OCI-LY1 (cell line): Measurements from ENCODE around the gene PEBP1.

ENCODE experiments used
- H2AFZ ChIP-seq: fragments of 200-600 bp; sonication (generic), shearing (Covaris generic); 2 replicates; pipeline ENCODE4 v1.6.0; 2014; ENCODE audit warnings: antibody characterized with exemption, mild to moderate bottlenecking, low read length
- H3F3A ChIP-seq: fragments of 200-600 bp; sonication (generic), shearing (Covaris generic); 2 replicates; pipeline ENCODE4 v1.6.0; 2014; ENCODE audit warnings: mild to moderate bottlenecking, antibody characterized with exemption, low read length, moderate library complexity; ENCODE audit not compliant: insufficient read depth
- H3K27ac ChIP-seq: fragments of 200-600 bp; sonication (generic); 2 replicates; pipeline ENCODE4 v1.5.1; 2014; ENCODE audit warnings: low read length, mixed run types, mild to moderate bottlenecking, low read depth; ENCODE audit not compliant: poor library complexity, severe bottlenecking
- H3K27me3 ChIP-seq: fragments of 200-600 bp; sonication (generic); 2 replicates; pipeline ENCODE4 v1.6.0; 2014; ENCODE audit warnings: antibody characterized with exemption, mild to moderate bottlenecking, low read length, moderate library complexity; ENCODE audit not compliant: insufficient read depth
- H3K36me3 ChIP-seq: fragments of 200-600 bp; sonication (generic); 2 replicates; pipeline ENCODE4 v1.6.1; 2014; ENCODE audit warnings: mild to moderate bottlenecking, antibody characterized with exemption, low read length, moderate library complexity, mixed read lengths; ENCODE audit not compliant: insufficient read depth
- H3K4me1 ChIP-seq: fragments of 200-600 bp; sonication (generic); 2 replicates; pipeline ENCODE4 v1.5.1; 2014; ENCODE audit warnings: mild to moderate bottlenecking, low read length, moderate library complexity; ENCODE audit not compliant: insufficient read depth, severe bottlenecking
- H3K4me2 ChIP-seq: fragments of 200-600 bp; sonication (generic), shearing (Covaris generic); 2 replicates; pipeline ENCODE4 v1.6.1; 2014; ENCODE audit warnings: low read length
- H3K4me3 ChIP-seq: fragments of 200-600 bp; sonication (generic); 2 replicates; pipeline ENCODE4 v1.5.1; 2014; ENCODE audit warnings: low read length, low read depth, mild to moderate bottlenecking, mixed read lengths; ENCODE audit not compliant: poor library complexity, severe bottlenecking
- H3K79me2 ChIP-seq: fragments of 200-600 bp; shearing (Covaris generic); 2 replicates; pipeline ENCODE4 v1.6.1; 2016; ENCODE audit warnings: mixed run types, low read length, mixed read lengths; ENCODE audit not compliant: insufficient read depth
- H3K9ac ChIP-seq: fragments of 200-600 bp; sonication (generic), shearing (Covaris generic); 2 replicates; pipeline ENCODE4 v1.6.1; 2014; ENCODE audit warnings: mild to moderate bottlenecking, low read length, mixed read lengths
- H3K9me2 ChIP-seq: fragments of 200-600 bp; sonication (generic), shearing (Covaris generic); 2 replicates; pipeline ENCODE4 v1.6.1; 2014; ENCODE audit warnings: low read depth, mild to moderate bottlenecking, low read length, mixed read lengths
- H3K9me3 ChIP-seq: fragments of 200-600 bp; shearing (Covaris generic); 2 replicates; pipeline ENCODE4 v1.6.1; 2014; ENCODE audit warnings: low read length, mixed read lengths
- H4K20me1 ChIP-seq: fragments of 200-600 bp; sonication (generic), shearing (Covaris generic); 2 replicates; pipeline ENCODE4 v1.6.0; 2016; ENCODE audit warnings: mild to moderate bottlenecking, low read length; ENCODE audit not compliant: insufficient read depth
- EZH2 ChIP-seq: fragments of 200-600 bp; sonication (generic), shearing (Covaris generic); IDR thresholded peaks from 2 replicates; pipeline ENCODE4 v1.8.0; 2017; ENCODE audit warnings: borderline replicate concordance, mixed run types, mild to moderate bottlenecking, antibody characterized with exemption, low read length, moderate library complexity, mixed read lengths
- TF ChIP-seq, protein P1 (sequence below): fragments of 200-600 bp; sonication (generic), shearing (Covaris generic); IDR thresholded peaks from 2 replicates; pipeline ENCODE4 v1.5.1; 2017; ENCODE audit warnings: mild to moderate bottlenecking, antibody characterized with exemption, low read length, moderate library complexity, mixed read lengths

PEBP1 gene

DNA sequence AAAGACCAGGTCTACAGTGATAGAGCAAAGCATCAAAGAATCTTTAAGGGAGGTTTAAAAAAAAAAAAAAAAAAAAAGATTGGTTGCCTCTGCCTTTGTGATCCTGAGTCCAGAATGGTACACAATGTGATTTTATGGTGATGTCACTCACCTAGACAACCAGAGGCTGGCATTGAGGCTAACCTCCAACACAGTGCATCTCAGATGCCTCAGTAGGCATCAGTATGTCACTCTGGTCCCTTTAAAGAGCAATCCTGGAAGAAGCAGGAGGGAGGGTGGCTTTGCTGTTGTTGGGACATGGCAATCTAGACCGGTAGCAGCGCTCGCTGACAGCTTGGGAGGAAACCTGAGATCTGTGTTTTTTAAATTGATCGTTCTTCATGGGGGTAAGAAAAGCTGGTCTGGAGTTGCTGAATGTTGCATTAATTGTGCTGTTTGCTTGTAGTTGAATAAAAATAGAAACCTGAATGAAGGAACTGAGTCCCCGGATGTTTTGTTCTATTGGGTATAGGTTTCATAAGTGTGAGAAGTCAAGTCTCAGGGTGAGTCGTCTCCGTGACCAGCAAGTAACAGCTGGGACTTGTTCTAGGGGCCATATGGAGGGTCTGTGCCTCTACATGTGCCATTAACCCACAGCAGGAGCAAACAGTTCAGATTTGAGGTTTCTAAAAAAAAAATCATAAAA lies 9.3 kb downstream of the PEBP1 start:
- no peak overlapping the region for H3K4me3 ChIP-seq
- no peaks in the 10 kb centered on the region for H4K20me1 ChIP-seq
- H3K9me3 ChIP-seq, result no peaks in the 10 kb centered on the region
- no peaks in the 10 kb centered on the region for H3K79me2 ChIP-seq
- no peak overlapping the region for H3K9ac ChIP-seq
- H3K4me2 ChIP-seq, result no peak overlapping the region
- H3K4me1 ChIP-seq, result no peaks in the 10 kb centered on the region
- no peak overlapping the region for H2AFZ ChIP-seq
- no peaks in the 10 kb centered on the region for H3K27me3 ChIP-seq
- no peaks in the 10 kb centered on the region for H3F3A ChIP-seq
- TF ChIP-seq EZH2, result no peak
- TF ChIP-seq, protein P1, sequence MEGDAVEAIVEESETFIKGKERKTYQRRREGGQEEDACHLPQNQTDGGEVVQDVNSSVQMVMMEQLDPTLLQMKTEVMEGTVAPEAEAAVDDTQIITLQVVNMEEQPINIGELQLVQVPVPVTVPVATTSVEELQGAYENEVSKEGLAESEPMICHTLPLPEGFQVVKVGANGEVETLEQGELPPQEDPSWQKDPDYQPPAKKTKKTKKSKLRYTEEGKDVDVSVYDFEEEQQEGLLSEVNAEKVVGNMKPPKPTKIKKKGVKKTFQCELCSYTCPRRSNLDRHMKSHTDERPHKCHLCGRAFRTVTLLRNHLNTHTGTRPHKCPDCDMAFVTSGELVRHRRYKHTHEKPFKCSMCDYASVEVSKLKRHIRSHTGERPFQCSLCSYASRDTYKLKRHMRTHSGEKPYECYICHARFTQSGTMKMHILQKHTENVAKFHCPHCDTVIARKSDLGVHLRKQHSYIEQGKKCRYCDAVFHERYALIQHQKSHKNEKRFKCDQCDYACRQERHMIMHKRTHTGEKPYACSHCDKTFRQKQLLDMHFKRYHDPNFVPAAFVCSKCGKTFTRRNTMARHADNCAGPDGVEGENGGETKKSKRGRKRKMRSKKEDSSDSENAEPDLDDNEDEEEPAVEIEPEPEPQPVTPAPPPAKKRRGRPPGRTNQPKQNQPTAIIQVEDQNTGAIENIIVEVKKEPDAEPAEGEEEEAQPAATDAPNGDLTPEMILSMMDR, result no peak
- peak overlapping the region; percentile 12 for H3K27ac ChIP-seq
- H3K9me2 ChIP-seq, result no peaks in the 10 kb centered on the region
- H3K36me3 ChIP-seq, result peaks cover 62% of the 10 kb centered on the region

DNA sequence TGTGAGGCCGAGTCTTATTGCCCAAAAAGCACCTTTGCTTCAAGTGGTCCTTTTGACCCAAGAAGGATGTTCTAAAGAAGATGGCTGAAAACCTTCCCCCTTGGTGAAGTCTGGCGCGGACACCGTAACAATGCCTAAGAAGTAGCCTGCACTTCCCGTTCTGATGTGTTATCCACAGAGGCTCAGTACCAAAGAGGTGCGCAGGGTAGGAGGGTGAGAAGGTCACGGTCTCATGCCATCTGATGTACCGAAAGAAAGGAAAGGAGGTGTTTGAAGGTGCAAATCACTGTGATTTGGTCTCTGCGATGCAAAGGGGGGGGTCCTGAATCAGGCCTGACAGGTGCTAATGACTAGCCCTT lies 9.9 kb downstream of the PEBP1 start:
- Histone ChIP-seq H3K9me3 (no peaks in the 10 kb centered on the region), H3K27ac (no peak overlapping the region), H3K79me2 (no peaks in the 10 kb centered on the region), H3K4me2 (no peak overlapping the region), H3K27me3 (no peaks in the 10 kb centered on the region), H4K20me1 (no peaks in the 10 kb centered on the region), H2AFZ (no peak overlapping the region), H3K4me1 (no peaks in the 10 kb centered on the region), H3F3A (no peaks in the 10 kb centered on the region), H3K9ac (no peak overlapping the region), H3K9me2 (no peaks in the 10 kb centered on the region), H3K4me3 (no peak overlapping the region), H3K36me3 (peaks cover 57% of the 10 kb centered on the region)
- TF ChIP-seq EZH2, result no peak
- TF ChIP-seq, protein P1, result no peak

DNA sequence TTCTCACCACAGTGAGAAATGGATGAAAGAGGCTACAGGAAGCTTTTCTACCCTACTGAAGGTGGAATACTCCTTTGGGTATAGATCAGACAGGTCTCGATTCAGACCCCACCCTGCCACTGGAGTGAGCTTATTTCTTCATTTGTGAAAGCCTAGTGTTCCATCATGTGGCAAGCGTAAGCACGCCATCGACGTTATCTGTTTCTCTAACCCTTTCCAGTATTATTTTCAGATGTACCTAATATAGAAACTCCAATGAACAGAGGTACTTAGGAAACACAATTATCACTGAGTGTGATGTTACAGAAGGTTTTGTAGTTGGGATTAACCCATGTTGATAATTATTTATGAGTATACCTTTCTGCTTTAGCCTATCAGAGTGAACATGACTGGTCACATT lies 12.4 kb downstream of the PEBP1 start:
- TF ChIP-seq EZH2, result no peak
- TF ChIP-seq, protein P1, result no peak
- H3K36me3 ChIP-seq, result peaks cover 53% of the 10 kb centered on the region

More for the DNA sequence above, 12.4 kb downstream of the PEBP1 start:
- Histone ChIP-seq H3F3A (no peaks in the 10 kb centered on the region), H3K27me3 (no peaks in the 10 kb centered on the region), H3K9me2 (no peaks in the 10 kb centered on the region), H2AFZ (no peak overlapping the region), H3K9ac (no peak overlapping the region), H3K4me3 (no peak overlapping the region), H3K9me3 (no peaks in the 10 kb centered on the region), H3K27ac (no peak overlapping the region), H4K20me1 (no peaks in the 10 kb centered on the region), H3K4me2 (no peak overlapping the region), H3K4me1 (no peaks in the 10 kb centered on the region), H3K79me2 (no peaks in the 10 kb centered on the region)
